ENCODE data around the gene STX16.

Gene STX16

GRCh38 chr20:58619077-58619863 lies 31.8 kb upstream of the STX16 start:
- DNase-seq (ENCODE audit: low read depth): no peak
- TF ChIP-seq CTCF (IDR thresholded peaks at IDR 0.05; ENCODE audit: control insufficient read depth, extremely low read depth, insufficient read depth): no peak
- H3K4me3 ChIP-seq (ENCODE audit: low read depth, low read length): no peak overlapping the region

- no peak for DNase-seq (ENCODE audit: low read depth)
- no peak overlapping the region for H3K4me3 ChIP-seq (ENCODE audit: low read depth, low read length)
- TF ChIP-seq CTCF (IDR thresholded peaks at IDR 0.05; ENCODE audit: control insufficient read depth, extremely low read depth, insufficient read depth): no peak
Observed at GRCh38 chr20:58619864-58620431, 31.1 kb upstream of the STX16 start.

GRCh38 chr20:58621906-58622548 lies 29.1 kb upstream of the STX16 start:
- no peak overlapping the region for H3K4me3 ChIP-seq (ENCODE audit: low read depth, low read length)
- TF ChIP-seq CTCF (IDR thresholded peaks at IDR 0.05; ENCODE audit: control insufficient read depth, extremely low read depth, insufficient read depth): no peak
- no peak for DNase-seq (ENCODE audit: low read depth)

GRCh38 chr20:58622671-58623578 lies 28.2 kb upstream of the STX16 start:
- H3K4me3 ChIP-seq (ENCODE audit: low read depth, low read length): no peak overlapping the region
- no peak for TF ChIP-seq CTCF (IDR thresholded peaks at IDR 0.05; ENCODE audit: control insufficient read depth, extremely low read depth, insufficient read depth)
- DNase-seq (ENCODE audit: low read depth): no peak

GRCh38 chr20:58623579-58624473 lies 27.3 kb upstream of the STX16 start:
- DNase-seq (ENCODE audit: low read depth): no peak
- TF ChIP-seq CTCF (IDR thresholded peaks at IDR 0.05; ENCODE audit: control insufficient read depth, extremely low read depth, insufficient read depth): no peak
- no peak overlapping the region for H3K4me3 ChIP-seq (ENCODE audit: low read depth, low read length)

- DNase-seq (ENCODE audit: low read depth): no peak
- TF ChIP-seq CTCF (IDR thresholded peaks at IDR 0.05; ENCODE audit: control insufficient read depth, extremely low read depth, insufficient read depth): no peak
- H3K4me3 ChIP-seq (ENCODE audit: low read depth, low read length): no peak overlapping the region
Observed at GRCh38 chr20:58624687-58625086, 26.4 kb upstream of the STX16 start.
